Muscle of back (tissue), 11 donors: ENCODE results near the gene QRFP. TPM values are rescaled to one million over a fixed set of nuclear protein-coding genes. Genes with fewer than 3 reads are reported as not detected.
"Not testable (repeated sequence)": the region's sequence is repeated elsewhere in the genome, so short reads cannot be mapped to it uniquely, and the experiment has no call there.

ENCODE experiments used
- DNase-seq, 3 donors: peaks; one replicate each; pipeline versions ENCODE4 v3.0.0 to v3.0.0-alpha.2; 2013
- polyA plus RNA-seq, 10 donors: library from polyadenylated mRNA; unstranded; fragments of 120-200 nt; gene quantifications; one replicate each; pipeline ENCODE4 v1.2.1, GENCODE V29; 2013; ENCODE audit not compliant: insufficient read length in 10 of 10

The QRFP gene
- polyA plus RNA-seq, 10 donors = 0.18 to 0.59 (median 0.29) TPM

DNA sequence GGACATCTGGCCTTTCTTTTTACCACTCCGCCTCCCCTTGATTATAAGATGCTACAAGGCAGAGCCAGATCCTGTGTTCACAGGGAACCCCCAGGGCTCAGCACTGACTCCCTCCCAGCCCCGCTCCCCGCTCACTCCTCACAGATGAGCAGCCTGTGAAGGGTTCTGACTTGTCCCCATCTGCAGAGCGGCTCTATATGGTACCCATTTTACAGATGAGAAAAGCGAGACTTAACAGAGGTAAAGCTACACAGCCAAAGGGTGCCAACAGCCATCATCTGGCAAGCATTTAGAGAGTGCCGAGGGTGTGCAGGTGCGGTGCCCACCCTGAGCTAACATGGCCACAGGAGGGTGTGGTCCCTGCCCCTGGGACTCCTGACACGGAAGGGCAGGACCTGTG lies 23.6 kb upstream of the QRFP start:
- DNase-seq = no peak

- DNase-seq = no peak
Measured at GRCh38 chr9:130919559-130920145, 23.0 kb upstream of the QRFP start.

- DNase-seq = no peak
Measured at GRCh38 chr9:130918826-130919558, 22.4 kb upstream of the QRFP start.

DNA sequence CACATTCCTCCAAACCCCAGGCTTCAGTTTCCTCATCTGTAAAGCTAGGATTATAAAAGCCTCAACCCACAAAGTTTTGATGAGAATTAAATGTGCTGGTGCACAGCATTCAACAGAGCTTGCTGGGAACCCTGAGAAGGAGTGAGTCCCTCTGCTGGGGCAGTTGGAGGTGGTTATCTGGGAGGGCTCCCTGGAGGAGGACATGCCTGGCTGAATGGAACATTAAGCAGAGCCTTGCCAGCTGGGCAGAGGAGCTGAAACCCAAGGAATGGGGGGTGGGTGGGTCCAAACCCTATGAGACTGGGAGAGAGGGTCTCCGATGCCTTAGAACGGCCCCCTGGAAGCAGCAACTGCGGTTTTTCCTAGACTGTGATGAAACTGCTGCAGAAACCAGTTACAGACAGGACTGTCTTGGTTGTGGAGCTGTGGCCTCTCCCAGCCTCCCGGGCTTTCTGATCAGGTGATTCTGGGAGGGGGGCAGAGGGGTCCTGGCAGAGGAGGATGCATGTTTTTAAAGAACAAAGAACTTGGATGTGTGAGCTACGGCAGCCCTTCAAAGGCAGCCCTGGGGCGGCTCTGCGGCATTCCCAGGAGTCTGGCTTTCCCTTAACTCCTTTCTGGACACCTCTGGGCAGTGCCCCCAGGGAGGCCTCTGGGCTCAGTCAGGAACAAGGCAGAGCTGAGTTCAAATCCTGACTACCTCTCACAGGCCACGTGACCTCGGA lies 21.7 kb upstream of the QRFP start:
- DNase-seq = no peak

DNA sequence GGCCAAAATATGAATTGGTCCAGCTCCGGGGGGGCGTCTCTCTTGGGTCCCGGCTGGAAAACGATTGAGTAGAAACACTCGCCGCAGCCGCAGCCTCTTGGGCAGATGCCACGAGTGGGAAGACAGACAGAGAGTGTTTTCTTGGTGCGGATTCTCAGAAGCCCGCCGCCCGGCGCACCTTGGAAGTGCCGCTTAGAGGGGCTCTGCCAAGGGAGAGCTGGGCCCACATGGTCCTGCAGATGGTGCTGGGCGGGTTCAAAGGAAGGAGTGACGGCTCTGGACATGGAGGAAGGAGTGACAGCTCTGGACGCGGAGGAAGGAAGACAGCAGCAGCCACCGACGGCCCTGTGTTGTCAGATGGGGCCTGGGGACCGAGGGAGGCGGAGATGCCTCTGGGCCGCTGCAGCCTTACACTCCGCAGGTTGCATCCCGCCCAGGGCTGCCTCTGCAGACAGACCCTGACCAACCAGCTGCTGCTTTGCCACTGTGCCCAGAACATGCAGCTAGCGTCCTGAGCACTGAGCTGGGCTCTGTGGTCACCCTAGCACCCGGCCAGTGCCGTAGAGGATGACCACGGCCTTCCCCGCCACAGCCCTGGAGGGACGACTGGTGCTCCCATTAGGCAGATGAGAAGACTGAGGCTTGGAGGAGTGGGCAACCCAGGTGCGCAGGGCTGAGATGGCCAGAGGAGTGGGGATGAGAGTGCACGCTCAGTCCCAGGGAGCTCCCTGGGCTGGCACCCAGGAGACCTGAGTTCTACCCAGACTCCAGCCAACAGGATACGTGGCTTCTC lies 20.8 kb upstream of the QRFP start:
- no peak for DNase-seq

DNA sequence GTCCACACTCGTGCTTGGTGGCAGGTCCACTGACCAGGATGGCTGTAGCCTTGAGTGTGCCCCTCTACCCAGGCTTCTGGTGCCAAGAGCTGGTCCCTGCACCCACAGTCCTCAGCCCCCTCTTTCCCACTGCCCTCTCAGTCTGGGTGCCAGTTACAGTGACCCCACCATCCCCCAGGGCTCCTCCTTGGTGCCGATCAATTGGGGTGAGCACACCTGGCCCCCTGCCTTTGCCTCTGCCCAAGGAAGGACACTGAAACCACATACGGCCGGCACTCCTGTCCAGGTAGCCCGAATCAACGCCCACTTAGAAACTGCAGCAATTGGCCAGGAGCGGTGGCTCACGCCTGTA lies 18.5 kb upstream of the QRFP start:
- DNase-seq = no peak

GRCh38 chr9:130914417-130915095 lies 17.9 kb upstream of the QRFP start:
- DNase-seq = no peak

- DNase-seq = peak in 1 of 3 donors; percentile 60
Measured at GRCh38 chr9:130913599-130914416, 17.2 kb upstream of the QRFP start.

DNA sequence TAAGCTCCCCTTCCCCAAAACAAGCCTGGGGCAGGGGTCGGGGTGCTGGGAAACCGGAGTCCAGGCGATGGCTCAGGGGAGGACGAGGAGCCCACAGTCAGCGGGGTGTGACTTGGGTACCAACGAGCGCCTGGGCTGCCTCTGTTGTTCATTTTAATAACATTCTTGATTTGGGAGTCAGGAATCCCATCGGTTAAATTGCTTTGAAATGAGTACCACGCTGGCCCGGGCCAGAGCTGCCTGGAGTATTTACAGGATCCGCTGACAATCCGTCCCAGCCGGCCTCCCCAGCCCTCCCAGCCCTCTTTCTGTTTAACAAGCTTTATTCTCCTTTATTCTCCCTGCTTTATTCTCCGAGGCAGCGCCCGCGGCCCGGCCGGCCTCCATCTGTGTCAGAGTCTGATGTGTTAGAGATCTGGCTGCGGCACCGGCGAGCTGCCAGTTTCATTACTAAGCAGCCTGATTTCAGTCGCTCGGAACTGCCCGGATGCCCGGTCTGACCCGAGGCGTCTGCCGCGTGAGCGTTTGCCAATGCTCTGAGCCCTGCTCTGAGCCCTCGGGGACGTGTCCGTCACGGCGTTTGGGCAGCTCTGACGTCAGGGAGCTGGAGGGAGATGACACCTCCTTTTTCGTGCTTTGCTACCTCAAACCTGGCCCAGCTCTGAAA lies 16.5 kb upstream of the QRFP start:
- DNase-seq = peak in 1 of 3 donors; percentile 57

DNA sequence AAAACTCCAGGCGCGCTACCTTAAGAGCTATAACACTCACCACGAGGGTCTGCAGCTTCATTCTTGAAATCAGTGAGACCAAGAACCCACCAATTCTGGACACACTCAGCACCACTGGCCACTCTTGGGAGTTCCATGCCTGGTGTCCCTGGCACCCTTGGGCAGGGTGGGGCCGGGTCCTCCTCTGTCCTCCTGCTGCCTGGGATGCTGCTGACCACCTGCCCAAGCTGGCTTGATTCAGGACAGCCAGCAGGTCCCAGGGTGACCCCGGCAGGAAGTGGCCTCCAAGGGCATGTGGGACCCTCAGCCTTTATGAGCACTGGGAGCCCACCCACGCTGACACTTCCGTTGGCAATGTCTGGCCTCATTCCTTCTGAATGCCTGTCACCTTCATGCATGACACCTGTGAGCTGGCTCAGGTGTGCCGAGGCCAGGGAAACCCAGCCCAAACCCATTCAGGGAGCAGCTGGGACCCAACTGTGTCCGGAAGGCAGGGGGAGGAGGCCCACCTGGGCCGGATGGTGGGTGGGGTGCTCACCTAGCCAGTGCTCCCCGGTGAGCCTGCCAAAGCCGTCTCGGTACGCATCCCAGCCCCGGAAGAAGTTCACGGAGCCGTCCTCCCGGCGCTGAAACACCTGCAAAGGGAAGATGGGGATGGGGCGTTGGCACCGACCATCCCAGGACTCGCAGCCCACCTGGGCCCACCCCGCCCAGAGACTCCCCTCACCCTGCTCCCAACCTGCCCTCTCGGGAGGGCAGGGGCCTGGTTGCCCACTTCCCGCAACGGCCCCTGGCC lies 14.8 kb upstream of the QRFP start:
- no peak for DNase-seq

- not testable (repeated sequence) for DNase-seq
Measured at GRCh38 chr9:130910670-130911069, 14.1 kb upstream of the QRFP start.

DNA sequence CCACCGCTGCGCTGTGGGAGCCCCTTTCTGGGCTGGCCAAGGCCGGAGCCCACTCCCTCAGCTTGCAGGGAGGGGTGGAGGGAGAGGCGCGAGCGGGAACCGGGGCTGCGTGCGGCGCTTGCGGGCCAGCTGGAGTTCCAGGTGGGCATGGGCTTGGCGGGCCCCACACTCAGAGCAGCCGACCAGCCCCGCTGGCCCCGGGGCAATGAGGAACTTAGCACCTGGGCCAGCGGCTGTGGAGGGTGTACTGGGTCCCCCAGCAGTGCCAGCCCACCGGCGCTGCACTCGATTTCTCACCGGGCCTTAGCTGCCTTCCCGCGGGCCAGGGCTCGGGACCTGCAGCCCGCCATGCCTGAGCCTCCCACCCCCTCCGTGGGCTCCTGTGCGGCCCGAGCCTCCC lies 13.4 kb upstream of the QRFP start:
- DNase-seq = not testable (repeated sequence)

GRCh38 chr9:130908878-130909355 lies 12.3 kb upstream of the QRFP start:
- DNase-seq = no peak

GRCh38 chr9:130908146-130908877 lies 11.7 kb upstream of the QRFP start:
- DNase-seq = no peak

- no peak for DNase-seq
Measured at GRCh38 chr9:130906735-130907416, 10.3 kb upstream of the QRFP start.

DNA sequence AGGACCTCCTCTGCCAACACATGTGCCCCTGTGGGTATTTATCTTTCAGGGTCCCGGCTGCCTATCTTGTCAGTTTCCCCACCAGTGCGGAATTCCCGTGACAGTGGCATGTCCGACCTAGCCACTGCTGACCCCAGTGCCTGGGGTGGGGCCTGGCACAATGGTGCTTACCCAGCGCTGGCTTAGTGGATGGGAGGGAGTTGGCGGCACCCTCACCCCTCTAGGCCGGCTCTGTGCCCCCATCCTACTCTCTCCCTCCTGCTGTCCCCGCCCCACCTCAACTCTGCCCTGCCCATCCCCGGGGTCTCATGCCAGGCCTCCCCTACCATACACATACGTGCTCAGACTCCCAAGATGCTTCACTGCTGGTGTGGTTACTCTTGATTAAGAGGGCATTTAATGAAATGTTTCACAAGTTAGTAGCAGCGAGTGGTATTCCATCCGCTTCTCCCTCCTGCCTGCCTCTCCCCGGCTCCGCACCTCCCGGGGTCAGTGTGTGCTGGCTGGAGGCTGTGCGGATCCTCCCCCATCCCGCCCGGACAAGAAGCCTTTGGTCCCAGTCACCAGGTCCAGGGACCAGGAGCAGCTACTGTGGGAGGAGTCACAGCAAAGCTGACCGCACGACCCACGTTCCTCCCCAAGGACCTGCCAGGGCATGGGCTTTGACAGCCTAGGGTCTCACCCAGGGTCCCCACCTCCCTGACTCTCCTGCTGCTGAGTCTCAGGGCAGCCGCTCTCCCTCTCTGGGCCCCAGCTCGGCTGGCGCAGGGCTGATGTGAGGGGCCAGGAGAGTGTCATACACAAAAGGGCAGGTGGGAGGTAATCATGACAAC lies 9.5 kb upstream of the QRFP start:
- DNase-seq = no peak
